GM23338 (cell line): ENCODE data around the gene OR52I2.

ENCODE experiments used
- ETS1 ChIP-seq: IDR thresholded peaks from 2 replicates; pipeline ENCODE4 v1.6.1; 2016; ENCODE audit warnings: antibody characterized with exemption
- POLR2AphosphoS5 ChIP-seq: IDR thresholded peaks from 2 replicates; pipeline ENCODE4 v1.6.1; 2016; ENCODE audit warnings: antibody characterized with exemption, low read depth
- TF ChIP-seq, protein P1 (sequence below), 2 experiments: fragments of 200-600 bp in 1 of 2; sonication (generic) in 1 of 2; conservative IDR thresholded peaks; 2 replicates each; pipeline versions ENCODE4 v1.5.1 to v1.6.1; 2016 to 2017; ENCODE audit warnings: antibody characterized with exemption in 2 of 2, low read depth in 2 of 2, mild to moderate bottlenecking in 2 of 2, moderate library complexity in 1 of 2

DNA sequence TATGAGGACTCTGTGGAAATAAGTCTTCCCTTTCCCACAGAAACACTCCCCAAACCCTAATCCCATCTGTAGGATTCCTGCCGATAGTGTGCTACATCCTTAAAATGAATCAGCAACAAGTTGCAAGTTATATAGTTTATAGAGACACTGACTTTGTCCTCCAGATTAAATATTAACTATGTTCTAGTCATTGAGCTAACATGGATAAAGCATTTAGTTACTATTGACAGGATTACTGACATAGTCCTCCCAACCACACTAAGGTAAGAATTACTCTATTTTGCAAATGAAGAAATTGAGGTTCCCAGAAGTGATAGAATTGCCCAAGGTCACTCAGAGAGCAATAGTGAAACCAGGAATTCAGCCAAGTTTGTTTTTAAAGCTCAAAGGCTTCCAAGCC, 34.7 kb upstream of the OR52I2 start:
- TF ChIP-seq, protein P1, sequence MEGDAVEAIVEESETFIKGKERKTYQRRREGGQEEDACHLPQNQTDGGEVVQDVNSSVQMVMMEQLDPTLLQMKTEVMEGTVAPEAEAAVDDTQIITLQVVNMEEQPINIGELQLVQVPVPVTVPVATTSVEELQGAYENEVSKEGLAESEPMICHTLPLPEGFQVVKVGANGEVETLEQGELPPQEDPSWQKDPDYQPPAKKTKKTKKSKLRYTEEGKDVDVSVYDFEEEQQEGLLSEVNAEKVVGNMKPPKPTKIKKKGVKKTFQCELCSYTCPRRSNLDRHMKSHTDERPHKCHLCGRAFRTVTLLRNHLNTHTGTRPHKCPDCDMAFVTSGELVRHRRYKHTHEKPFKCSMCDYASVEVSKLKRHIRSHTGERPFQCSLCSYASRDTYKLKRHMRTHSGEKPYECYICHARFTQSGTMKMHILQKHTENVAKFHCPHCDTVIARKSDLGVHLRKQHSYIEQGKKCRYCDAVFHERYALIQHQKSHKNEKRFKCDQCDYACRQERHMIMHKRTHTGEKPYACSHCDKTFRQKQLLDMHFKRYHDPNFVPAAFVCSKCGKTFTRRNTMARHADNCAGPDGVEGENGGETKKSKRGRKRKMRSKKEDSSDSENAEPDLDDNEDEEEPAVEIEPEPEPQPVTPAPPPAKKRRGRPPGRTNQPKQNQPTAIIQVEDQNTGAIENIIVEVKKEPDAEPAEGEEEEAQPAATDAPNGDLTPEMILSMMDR (conservative IDR thresholded peaks at IDR 0.05; ENCODE audit: low read depth in 2 of 2), result no peak
- no peak for TF ChIP-seq POLR2AphosphoS5
- TF ChIP-seq ETS1, result no peak
